ENCODE measurements around the gene AGR3.

GRCh38 chr7:16812542-16813231, 69.1 kb downstream of the AGR3 start:
- TF ChIP-seq CTCF (IDR thresholded peaks at IDR 0.05) (no peak), ZFX (IDR thresholded peaks at IDR 0.05; ENCODE audit: borderline replicate concordance) (no peak)

All from 22Rv1 (cell line).